ENCODE measurements around the gene FBXO30.

DNA sequence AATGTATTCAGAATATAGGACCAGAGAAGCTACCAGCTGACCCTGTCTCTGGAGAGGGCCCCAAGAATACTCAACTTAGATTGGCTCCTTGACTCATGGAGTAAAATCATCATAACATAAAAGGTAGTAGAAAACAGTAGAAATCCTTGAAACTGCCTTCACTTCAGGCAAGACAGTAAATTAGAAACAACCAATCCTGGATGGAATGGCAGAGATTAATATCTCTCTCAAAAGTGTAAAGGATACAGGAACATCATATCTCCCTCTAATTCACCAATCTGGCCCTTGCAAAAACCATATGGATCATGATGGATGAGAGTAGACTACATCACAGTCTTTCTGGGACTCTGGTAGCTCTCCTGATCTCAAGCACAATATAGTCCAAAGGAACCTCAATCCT is 58.9 kb downstream of the FBXO30 start:
- TF ChIP-seq, protein P1, sequence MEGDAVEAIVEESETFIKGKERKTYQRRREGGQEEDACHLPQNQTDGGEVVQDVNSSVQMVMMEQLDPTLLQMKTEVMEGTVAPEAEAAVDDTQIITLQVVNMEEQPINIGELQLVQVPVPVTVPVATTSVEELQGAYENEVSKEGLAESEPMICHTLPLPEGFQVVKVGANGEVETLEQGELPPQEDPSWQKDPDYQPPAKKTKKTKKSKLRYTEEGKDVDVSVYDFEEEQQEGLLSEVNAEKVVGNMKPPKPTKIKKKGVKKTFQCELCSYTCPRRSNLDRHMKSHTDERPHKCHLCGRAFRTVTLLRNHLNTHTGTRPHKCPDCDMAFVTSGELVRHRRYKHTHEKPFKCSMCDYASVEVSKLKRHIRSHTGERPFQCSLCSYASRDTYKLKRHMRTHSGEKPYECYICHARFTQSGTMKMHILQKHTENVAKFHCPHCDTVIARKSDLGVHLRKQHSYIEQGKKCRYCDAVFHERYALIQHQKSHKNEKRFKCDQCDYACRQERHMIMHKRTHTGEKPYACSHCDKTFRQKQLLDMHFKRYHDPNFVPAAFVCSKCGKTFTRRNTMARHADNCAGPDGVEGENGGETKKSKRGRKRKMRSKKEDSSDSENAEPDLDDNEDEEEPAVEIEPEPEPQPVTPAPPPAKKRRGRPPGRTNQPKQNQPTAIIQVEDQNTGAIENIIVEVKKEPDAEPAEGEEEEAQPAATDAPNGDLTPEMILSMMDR (IDR thresholded peaks at IDR 0.05), result no peak
- TF ChIP-seq POLR2A (IDR thresholded peaks at IDR 0.05; ENCODE audit: low read depth) (no peak), POLR2AphosphoS5 (IDR thresholded peaks at IDR 0.05) (no peak), EP300 (IDR thresholded peaks at IDR 0.05) (no peak)
